GM23248 (cell line): ENCODE measurements around the gene SSH3. TPM values are rescaled to one million over a fixed set of nuclear protein-coding genes. Genes with fewer than 3 reads are reported as not detected.

Experiments
- DNase-seq: peaks from one replicate; pipeline ENCODE4 v3.0.0-alpha.2; 2015
- H2AFZ ChIP-seq: fragments of 200-600 bp; sonication (generic); 2 replicates; pipeline ENCODE4 v1.6.1; 2016; ENCODE audit warnings: antibody characterized with exemption
- H3F3A ChIP-seq: fragments of 200-600 bp; sonication (generic); 2 replicates; pipeline ENCODE4 v1.6.1; 2016; ENCODE audit warnings: mild to moderate bottlenecking, antibody characterized with exemption, mixed run types; ENCODE audit not compliant: insufficient read depth
- H3K27ac ChIP-seq: fragments of 200-600 bp; sonication (generic); 2 replicates; pipeline ENCODE4 v1.5.1; 2016; ENCODE audit warnings: mild to moderate bottlenecking
- H3K27me3 ChIP-seq: fragments of 200-600 bp; sonication (generic); replicated peaks from 2 replicates; pipeline ENCODE4 v1.6.1; 2016; ENCODE audit warnings: mild to moderate bottlenecking; ENCODE audit not compliant: insufficient read depth
- H3K36me3 ChIP-seq: fragments of 200-600 bp; sonication (generic); 2 replicates; pipeline ENCODE4 v1.6.1; 2016; ENCODE audit warnings: low read depth, mild to moderate bottlenecking
- H3K4me1 ChIP-seq: fragments of 200-600 bp; sonication (generic); 2 replicates; pipeline ENCODE4 v1.6.1; 2016; ENCODE audit warnings: mild to moderate bottlenecking; ENCODE audit not compliant: insufficient read depth
- H3K4me2 ChIP-seq: fragments of 200-600 bp; sonication (generic); one replicate; pipeline ENCODE4 v1.6.1; 2016; ENCODE audit warnings: mild to moderate bottlenecking; ENCODE audit not compliant: unreplicated experiment
- H3K4me3 ChIP-seq: fragments of 200-600 bp; sonication (generic); 2 replicates; pipeline ENCODE4 v1.5.1; 2016; ENCODE audit warnings: mild to moderate bottlenecking
- H3K79me2 ChIP-seq: fragments of 200-600 bp; sonication (generic); 2 replicates; pipeline ENCODE4 v1.6.1; 2016; ENCODE audit warnings: mild to moderate bottlenecking; ENCODE audit not compliant: insufficient read depth
- H3K9ac ChIP-seq: fragments of 200-600 bp; sonication (generic); 2 replicates; pipeline ENCODE4 v1.6.1; 2016; ENCODE audit warnings: mild to moderate bottlenecking
- H3K9me2 ChIP-seq: fragments of 200-600 bp; sonication (generic); 2 replicates; pipeline ENCODE4 v1.6.1; 2016; ENCODE audit warnings: mixed run types, mild to moderate bottlenecking, moderate library complexity; ENCODE audit not compliant: insufficient read depth
- H3K9me3 ChIP-seq: fragments of 200-600 bp; sonication (generic); one replicate; pipeline ENCODE4 v1.6.1; 2017; ENCODE audit warnings: low read depth
- H4K20me1 ChIP-seq: fragments of 200-600 bp; sonication (generic); 2 replicates; pipeline ENCODE4 v1.6.0; 2016; ENCODE audit not compliant: insufficient read depth
- EZH2 ChIP-seq: fragments of 200-600 bp; sonication (generic); IDR thresholded peaks from 2 replicates; pipeline ENCODE4 v1.6.1; 2018; ENCODE audit warnings: antibody characterized with exemption, mild to moderate bottlenecking; ENCODE audit not compliant: insufficient read depth, poor library complexity, severe bottlenecking
- EZH2phosphoT487 ChIP-seq: fragments of 200-600 bp; sonication (generic); IDR thresholded peaks from 2 replicates; pipeline ENCODE4 v1.6.1; 2018; ENCODE audit warnings: antibody characterized with exemption, moderate library complexity, mild to moderate bottlenecking, low read depth; ENCODE audit not compliant: insufficient read depth
- WGBS, 2 experiments: methylation state at CpG; one replicate each; pipeline ENCODE4 v1.1.6; 2015 to 2017; ENCODE audit warnings: low lambda C conversion rate in 2 of 2, low coverage in 1 of 2; ENCODE audit errors: missing lambda C conversion rate in 2 of 2; 5-methylcytosine and 5-hydroxymethylcytosine counted together
- in situ Hi-C: fragments of 300-500 bp; cut with MboI; formaldehyde crosslinking; loops from 2 replicates; pipeline ENCODE4 v1.15.0; 2020
- polyA plus RNA-seq: library from polyadenylated mRNA; unstranded; fragments of >200 nt; fragmentation: Nextera tagmentation; extraction: Ambion mirVana; gene quantifications from 2 replicates; pipeline ENCODE4 v1.2.1, GENCODE V29; 2016
- total RNA-seq: library from RNA; depleted of rRNA; stranded (reverse); fragments of >200 nt; shearing (Covaris generic); gene quantifications from 2 replicates; pipeline ENCODE4 v1.2.3, GENCODE V29; 2014; rRNA removed

The SSH3 gene, protein sequence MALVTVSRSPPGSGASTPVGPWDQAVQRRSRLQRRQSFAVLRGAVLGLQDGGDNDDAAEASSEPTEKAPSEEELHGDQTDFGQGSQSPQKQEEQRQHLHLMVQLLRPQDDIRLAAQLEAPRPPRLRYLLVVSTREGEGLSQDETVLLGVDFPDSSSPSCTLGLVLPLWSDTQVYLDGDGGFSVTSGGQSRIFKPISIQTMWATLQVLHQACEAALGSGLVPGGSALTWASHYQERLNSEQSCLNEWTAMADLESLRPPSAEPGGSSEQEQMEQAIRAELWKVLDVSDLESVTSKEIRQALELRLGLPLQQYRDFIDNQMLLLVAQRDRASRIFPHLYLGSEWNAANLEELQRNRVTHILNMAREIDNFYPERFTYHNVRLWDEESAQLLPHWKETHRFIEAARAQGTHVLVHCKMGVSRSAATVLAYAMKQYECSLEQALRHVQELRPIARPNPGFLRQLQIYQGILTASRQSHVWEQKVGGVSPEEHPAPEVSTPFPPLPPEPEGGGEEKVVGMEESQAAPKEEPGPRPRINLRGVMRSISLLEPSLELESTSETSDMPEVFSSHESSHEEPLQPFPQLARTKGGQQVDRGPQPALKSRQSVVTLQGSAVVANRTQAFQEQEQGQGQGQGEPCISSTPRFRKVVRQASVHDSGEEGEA
- total RNA-seq (20.1 and 41.6 TPM in 2 replicates), polyA plus RNA-seq (25.2 and 26.4 TPM in 2 replicates)

DNA sequence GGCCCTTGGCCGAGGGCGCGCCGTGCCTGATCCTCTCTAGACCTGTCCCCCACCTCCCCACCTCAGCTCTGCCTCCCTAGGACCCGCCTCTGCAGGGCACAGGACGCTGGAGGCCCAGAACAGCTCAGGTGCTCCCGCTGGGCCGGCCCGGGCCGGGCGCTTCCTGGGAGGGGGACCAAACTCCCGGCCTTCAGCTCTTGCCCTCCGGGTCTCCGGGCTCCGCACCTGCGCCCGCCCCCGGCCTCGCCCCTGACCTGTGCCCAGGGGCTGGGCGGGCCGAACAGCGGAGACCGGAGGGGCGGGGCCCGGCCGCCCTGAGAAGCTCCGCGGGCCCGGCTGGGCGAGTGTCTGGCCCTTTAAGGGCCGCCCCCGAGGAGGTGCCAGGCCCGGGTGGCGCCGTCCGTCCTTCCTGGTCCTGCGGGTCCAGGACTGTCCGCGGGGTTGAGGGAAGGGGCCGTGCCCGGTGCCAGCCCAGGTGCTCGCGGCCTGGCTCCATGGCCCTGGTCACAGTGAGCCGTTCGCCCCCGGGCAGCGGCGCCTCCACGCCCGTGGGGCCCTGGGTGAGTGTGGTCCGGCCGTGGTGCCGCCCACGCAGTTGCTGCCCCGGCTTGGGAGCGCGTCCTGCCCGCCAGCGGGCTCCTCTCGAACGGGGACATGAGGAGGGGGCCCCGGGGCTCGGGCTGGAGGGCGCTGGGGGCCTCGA lies at the start of gene SSH3:
Gene SSH3 (plus strand): TSS at position 399 of the 703 bp plus-strand sequence. CDS start 96 bp downstream, at position 495.
- H3K79me2 ChIP-seq, result peaks cover 3% of the 10 kb centered on the region; the same call in 1 of the 2 replicates
- 1 to 2% methylated on average over 40 of the region's 65 CpGs for WGBS, 2 experiments
- H2AFZ ChIP-seq, result peak within 1 kb of the TSS; percentile 64
- H3K27ac ChIP-seq, result no peak within 1 kb of the TSS
- peak within 1 kb of the TSS; percentile 79 for H3K9ac ChIP-seq
- peak; percentile 82 for DNase-seq
- TF ChIP-seq EZH2 (no peak), EZH2phosphoT487 (no peak)
- H3K4me2 ChIP-seq, result peak within 1 kb of the TSS; percentile 93
- no peaks in the 10 kb centered on the region for H4K20me1 ChIP-seq
- H3K9me3 ChIP-seq, result no peaks in the 10 kb centered on the region
- H3K9me2 ChIP-seq, result no peaks in the 10 kb centered on the region
- in situ Hi-C loops, result no loop called here
- no peaks in the 10 kb centered on the region for H3F3A ChIP-seq
- 0 out of 2 replicates have a peak, but pooled peaks cover 12% of the 10 kb centered on the region for H3K4me1 ChIP-seq
- no peaks in the 10 kb centered on the region for H3K27me3 ChIP-seq
- H3K4me3 ChIP-seq, result peak within 1 kb of the TSS; percentile 82
- no peaks in the 10 kb centered on the region; the same call in 1 of the 2 replicates for H3K36me3 ChIP-seq

DNA sequence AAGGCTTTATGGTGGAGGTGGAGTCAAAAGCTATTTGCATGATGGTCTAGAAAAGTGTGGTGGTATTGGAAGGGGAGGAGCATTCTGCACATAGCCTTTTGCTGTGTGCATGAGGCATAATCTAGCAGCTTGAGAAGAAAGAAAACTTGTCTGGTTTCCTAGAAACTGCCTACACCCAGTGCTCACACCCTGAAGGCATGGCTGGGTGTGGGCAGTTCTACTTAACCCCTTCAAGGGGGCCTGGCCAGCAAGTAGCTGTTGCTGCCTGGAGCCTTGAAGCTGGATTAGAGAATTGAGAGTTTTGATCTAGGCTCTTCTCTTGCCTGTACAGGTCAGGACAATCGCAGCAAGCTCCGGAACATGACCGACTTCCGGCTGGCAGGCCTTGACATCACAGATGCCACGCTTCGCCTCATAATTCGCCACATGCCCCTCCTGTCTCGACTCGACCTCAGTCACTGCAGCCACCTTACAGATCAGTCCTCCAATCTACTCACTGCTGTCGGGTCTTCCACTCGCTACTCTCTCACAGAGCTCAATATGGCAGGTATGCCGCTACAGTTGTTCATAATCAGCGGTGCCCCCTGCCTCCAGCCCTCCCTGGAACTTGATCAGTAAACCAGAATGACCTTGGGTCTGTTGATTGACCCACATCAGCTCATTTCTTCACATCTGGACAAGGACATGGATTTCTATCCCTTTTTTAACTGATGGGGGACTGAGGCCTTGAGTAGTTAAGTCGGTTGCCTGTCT lies 49.3 kb upstream of the SSH3 start:
- in situ Hi-C loops, result no loop called here
- no peak overlapping the region for H3K4me2 ChIP-seq

DNA sequence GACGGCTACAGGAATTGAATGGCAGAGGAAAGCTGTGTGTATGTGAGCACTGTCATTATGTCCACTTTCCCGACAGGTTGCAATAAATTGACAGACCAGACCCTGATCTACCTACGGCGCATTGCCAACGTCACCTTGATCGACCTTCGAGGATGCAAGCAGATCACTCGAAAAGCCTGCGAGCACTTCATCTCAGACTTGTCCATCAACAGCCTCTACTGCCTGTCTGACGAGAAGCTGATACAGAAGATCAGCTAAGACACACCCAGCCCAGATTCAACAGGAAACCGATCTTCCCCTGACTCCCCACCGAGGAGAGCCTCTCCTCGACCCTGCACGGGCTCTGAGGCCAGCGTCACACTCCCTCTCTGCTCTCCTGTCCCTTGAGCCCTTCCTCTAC lies 48.5 kb upstream of the SSH3 start:
- 87 to 90% methylated on average over 15 of the region's 15 CpGs for WGBS, 2 experiments
- no peak for DNase-seq
- in situ Hi-C loops, result no loop called here

More for the DNA sequence above, 49.3 kb upstream of the SSH3 start:
- peaks cover 65% of the 10 kb centered on the region for H3F3A ChIP-seq
- no peaks in the 10 kb centered on the region for H3K9me2 ChIP-seq
- no peaks in the 10 kb centered on the region for H4K20me1 ChIP-seq
- no peak overlapping the region for H3K9ac ChIP-seq
- 91 to 95% methylated on average over 14 of the region's 14 CpGs for WGBS, 2 experiments
- no peak overlapping the region for H3K27ac ChIP-seq
- H3K36me3 ChIP-seq, result peaks cover 73% of the 10 kb centered on the region
- no peaks in the 10 kb centered on the region for H3K9me3 ChIP-seq
- H3K4me1 ChIP-seq, result no peaks in the 10 kb centered on the region
- peaks cover 26% of the 10 kb centered on the region for H3K79me2 ChIP-seq
- no peak for DNase-seq
- TF ChIP-seq EZH2phosphoT487, result no peak
- no peak for TF ChIP-seq EZH2
- H3K27me3 ChIP-seq, result no peaks in the 10 kb centered on the region
- no peak overlapping the region for H2AFZ ChIP-seq
- no peak overlapping the region for H3K4me3 ChIP-seq

More for the DNA sequence above, 48.5 kb upstream of the SSH3 start:
- H3K9ac ChIP-seq, result no peak overlapping the region
- no peak overlapping the region for H2AFZ ChIP-seq
- H3K27ac ChIP-seq, result no peak overlapping the region
- TF ChIP-seq EZH2phosphoT487, result no peak
- no peak for TF ChIP-seq EZH2
- no peaks in the 10 kb centered on the region for H3K4me1 ChIP-seq
- H3K4me3 ChIP-seq, result no peak overlapping the region
- H3K79me2 ChIP-seq, result peaks cover 18% of the 10 kb centered on the region
- H3K9me2 ChIP-seq, result no peaks in the 10 kb centered on the region
- H4K20me1 ChIP-seq, result no peaks in the 10 kb centered on the region
- peaks cover 65% of the 10 kb centered on the region for H3K36me3 ChIP-seq
- no peaks in the 10 kb centered on the region for H3K9me3 ChIP-seq
- no peak overlapping the region for H3K4me2 ChIP-seq
- peaks cover 58% of the 10 kb centered on the region for H3F3A ChIP-seq
- H3K27me3 ChIP-seq, result no peaks in the 10 kb centered on the region
